Colonic mucosa (tissue), 4 donors: ENCODE results near the gene PDZD2. TPM values are rescaled to one million over a fixed set of nuclear protein-coding genes. Genes with fewer than 3 reads are reported as not detected.

ENCODE experiments used
- DNase-seq: peaks from one replicate; pipeline ENCODE4 v3.0.0-alpha.2; 2020
- H3K27ac ChIP-seq: fragments of 200-600 bp; one replicate; pipeline ENCODE4 v1.8.0; 2021
- H3K27me3 ChIP-seq: fragments of 200-600 bp; one replicate; pipeline ENCODE4 v1.8.0; 2021
- H3K36me3 ChIP-seq: fragments of 200-600 bp; one replicate; pipeline ENCODE4 v1.8.0; 2021
- H3K4me1 ChIP-seq: fragments of 200-600 bp; one replicate; pipeline ENCODE4 v1.8.0; 2021; ENCODE audit warnings: mild to moderate bottlenecking
- H3K4me3 ChIP-seq: fragments of 200-600 bp; one replicate; pipeline ENCODE4 v1.8.0; 2021
- H3K9ac ChIP-seq, 2 donors: one replicate each; pipeline ENCODE4 v1.7.0; 2013; ENCODE audit warnings: control low read depth in 2 of 2, low read depth in 2 of 2, low read length in 2 of 2
- H3K9me3 ChIP-seq: fragments of 200-600 bp; one replicate; pipeline ENCODE4 v1.8.0; 2021
- intact Hi-C: fragments of 100-400 bp; cut with DNase I; formaldehyde crosslinking; loops from one replicate; pipeline ENCODE4 v1.14.1; 2022
- total RNA-seq, 2 donors: library from RNA; stranded (reverse); fragmentation: NEBNext Ultra II Directional in 1 of 2; extraction: Animal tissue kit (Norgen Biotek cat#: 25700) in 1 of 2; gene quantifications; one replicate each; pipeline ENCODE4 v1.2.1, GENCODE V29; 2021
- TF ChIP-seq, protein P1 (sequence below): fragments of 200-600 bp; IDR thresholded peaks from one replicate; pipeline ENCODE4 v1.8.0; 2022; ENCODE audit warnings: antibody characterized with exemption, mild to moderate bottlenecking
- donor health status: healthy.
- donor health status: DM: no; HTN: no; CAD: no.
- donor health status: DM: no; HTN: no; CAD: no.

Gene PDZD2
- total RNA-seq, 2 donors from 2014 or later, result 1.8 to 2.3 TPM

DNA sequence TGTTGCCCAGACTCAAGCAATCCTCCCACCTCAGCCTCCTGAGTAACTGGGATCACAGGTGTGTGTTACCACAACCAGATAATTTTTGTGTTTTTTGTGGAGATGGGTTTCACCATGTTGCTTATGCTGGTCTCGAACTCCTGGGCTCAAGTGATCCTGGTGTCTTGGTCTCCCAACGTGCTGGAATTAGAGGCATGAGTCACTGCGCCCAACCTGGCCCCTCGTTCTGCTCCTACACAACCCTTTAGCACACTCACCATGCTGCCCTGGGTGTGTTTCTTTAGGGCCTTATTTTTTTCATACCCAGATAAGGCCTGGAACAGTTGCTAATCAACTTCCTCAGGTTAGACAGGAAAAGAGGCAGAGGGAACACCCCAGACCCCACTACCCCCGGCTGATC is 2.6 kb downstream of the PDZD2 start:
- Histone ChIP-seq H3K4me3 (no peak overlapping the region), H3K9me3 (no peaks in the 10 kb centered on the region), H3K36me3 (no peaks in the 10 kb centered on the region), H3K4me1 (peaks cover 6% of the 10 kb centered on the region), H3K27me3 (peaks cover 13% of the 10 kb centered on the region), H3K9ac (no peak overlapping the region), H3K27ac (no peak overlapping the region)
- TF ChIP-seq, protein P1, sequence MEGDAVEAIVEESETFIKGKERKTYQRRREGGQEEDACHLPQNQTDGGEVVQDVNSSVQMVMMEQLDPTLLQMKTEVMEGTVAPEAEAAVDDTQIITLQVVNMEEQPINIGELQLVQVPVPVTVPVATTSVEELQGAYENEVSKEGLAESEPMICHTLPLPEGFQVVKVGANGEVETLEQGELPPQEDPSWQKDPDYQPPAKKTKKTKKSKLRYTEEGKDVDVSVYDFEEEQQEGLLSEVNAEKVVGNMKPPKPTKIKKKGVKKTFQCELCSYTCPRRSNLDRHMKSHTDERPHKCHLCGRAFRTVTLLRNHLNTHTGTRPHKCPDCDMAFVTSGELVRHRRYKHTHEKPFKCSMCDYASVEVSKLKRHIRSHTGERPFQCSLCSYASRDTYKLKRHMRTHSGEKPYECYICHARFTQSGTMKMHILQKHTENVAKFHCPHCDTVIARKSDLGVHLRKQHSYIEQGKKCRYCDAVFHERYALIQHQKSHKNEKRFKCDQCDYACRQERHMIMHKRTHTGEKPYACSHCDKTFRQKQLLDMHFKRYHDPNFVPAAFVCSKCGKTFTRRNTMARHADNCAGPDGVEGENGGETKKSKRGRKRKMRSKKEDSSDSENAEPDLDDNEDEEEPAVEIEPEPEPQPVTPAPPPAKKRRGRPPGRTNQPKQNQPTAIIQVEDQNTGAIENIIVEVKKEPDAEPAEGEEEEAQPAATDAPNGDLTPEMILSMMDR, result no peak
- no peak for DNase-seq
- intact Hi-C loops, result no loop called here

DNA sequence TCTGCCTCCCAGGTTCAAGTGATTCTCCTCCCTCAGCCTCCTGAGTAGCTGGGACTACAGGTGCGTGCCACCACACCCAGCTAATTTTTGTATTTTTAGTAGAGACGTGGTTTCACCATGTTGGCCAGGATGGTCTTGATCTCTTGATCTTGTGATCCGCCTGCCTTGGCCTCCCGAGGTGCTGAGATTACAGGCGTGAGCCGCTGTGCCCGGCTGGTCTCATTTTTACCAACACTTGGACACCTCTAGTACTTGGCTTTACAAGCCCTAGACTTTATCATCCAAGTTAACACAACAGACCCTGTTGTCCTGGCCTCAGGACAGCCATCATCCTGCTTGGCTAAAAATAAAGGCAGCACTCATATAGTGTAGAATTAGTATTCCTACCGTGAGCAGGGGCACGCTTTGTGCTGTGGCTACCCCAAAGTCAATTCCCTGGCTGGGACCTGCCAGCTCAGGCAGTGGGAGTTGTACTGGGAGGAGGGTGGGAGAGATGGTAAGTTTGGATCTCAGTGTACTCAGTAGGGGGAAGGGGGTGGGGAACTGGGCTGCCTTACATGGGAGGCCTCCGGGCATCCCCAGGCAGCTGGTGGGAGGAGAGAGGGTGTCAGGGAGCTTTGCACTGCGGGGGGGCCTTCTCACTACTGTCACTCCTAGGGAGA is 6.6 kb downstream of the PDZD2 start:
- DNase-seq, result no peak
- Histone ChIP-seq H3K36me3 (no peaks in the 10 kb centered on the region), H3K27ac (no peak overlapping the region)

DNA sequence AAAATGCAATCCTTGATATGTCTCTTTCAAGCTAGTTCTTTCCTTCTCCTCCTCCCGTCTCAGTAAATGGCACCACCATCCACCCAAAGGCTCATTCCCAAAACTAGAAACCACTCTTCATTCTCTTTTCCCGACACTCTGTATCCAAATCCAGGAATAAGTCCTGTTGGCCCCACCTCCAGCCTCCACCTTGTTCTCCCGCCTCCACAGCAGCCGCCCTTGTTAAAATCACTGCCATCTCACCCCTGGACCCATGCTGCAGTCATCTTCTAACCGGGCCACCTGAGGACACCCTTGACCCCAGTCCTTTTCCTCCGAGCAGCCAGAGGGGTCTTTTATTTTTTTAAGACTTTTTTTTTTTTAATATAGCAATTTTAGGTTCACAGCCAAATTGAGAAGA is 9.4 kb downstream of the PDZD2 start:
- no peaks in the 10 kb centered on the region for H3K27me3 ChIP-seq
- H3K36me3 ChIP-seq, result no peaks in the 10 kb centered on the region
- H3K4me3 ChIP-seq, result no peak overlapping the region
- H3K9ac ChIP-seq, result no peak overlapping the region
- no peak overlapping the region for H3K27ac ChIP-seq
- no peaks in the 10 kb centered on the region for H3K4me1 ChIP-seq
- DNase-seq, result no peak
- no peaks in the 10 kb centered on the region for H3K9me3 ChIP-seq
- TF ChIP-seq, protein P1, result no peak
- intact Hi-C loops, result no loop called here

More for the DNA sequence above, 6.6 kb downstream of the PDZD2 start:
- no peak overlapping the region for H3K4me3 ChIP-seq
- no peaks in the 10 kb centered on the region for H3K9me3 ChIP-seq
- intact Hi-C loops, result no loop called here
- H3K4me1 ChIP-seq, result no peaks in the 10 kb centered on the region
- no peaks in the 10 kb centered on the region for H3K27me3 ChIP-seq
- TF ChIP-seq, protein P1, result no peak
- no peak overlapping the region for H3K9ac ChIP-seq

DNA sequence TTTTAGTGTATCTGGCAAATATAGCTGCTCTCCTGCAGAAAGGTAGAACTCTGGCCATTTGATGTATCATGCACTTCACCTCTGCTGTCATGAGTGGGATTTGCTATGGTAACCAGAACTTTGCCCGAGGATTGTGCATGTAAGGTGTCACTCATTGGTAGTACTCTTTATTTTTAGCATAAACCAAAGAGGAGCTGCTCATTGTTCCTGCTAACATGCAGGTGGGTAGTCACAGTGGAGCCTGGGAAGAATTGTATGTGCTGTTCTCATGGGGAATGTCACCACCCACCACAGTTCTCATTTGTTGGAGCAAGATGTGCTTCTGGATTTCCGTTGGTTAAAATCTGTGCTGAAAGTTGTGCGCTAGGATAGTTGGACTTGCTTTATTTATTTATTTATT is 12.3 kb downstream of the PDZD2 start:
- Histone ChIP-seq H3K36me3 (no peaks in the 10 kb centered on the region), H3K27me3 (no peaks in the 10 kb centered on the region), H3K27ac (no peak overlapping the region), H3K9me3 (no peaks in the 10 kb centered on the region), H3K9ac (no peak overlapping the region), H3K4me1 (no peaks in the 10 kb centered on the region), H3K4me3 (no peak overlapping the region)
- TF ChIP-seq, protein P1, result no peak
- intact Hi-C loops, result no loop called here
- no peak for DNase-seq

DNA sequence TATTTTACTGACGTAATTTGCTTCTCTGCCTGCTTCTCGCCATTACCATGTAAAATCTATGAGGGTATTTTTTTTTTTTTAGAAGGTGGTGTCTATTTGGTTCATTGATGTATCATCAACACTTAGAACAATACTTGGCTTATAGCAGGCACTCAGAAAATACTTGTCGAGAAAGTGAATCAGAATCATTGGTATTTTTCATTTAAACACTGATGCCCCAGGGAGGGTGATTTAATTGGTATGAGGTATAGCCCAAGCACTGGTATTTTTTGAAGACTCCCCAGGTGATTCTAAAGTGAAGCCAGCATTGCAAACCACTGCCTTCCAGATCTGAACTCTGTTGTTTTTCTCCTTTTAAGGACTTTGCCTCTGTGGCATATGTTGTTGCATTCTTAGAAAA is 16.6 kb downstream of the PDZD2 start:
- Histone ChIP-seq H3K27me3 (no peaks in the 10 kb centered on the region), H3K27ac (no peak overlapping the region), H3K9ac (no peak overlapping the region), H3K9me3 (no peaks in the 10 kb centered on the region), H3K36me3 (no peaks in the 10 kb centered on the region), H3K4me1 (no peaks in the 10 kb centered on the region), H3K4me3 (no peak overlapping the region)
- intact Hi-C loops, result no loop called here
- no peak for DNase-seq
- TF ChIP-seq, protein P1, result no peak
